Hematopoietic multipotent progenitor cell treated with erythropoietin and hydrocortisone succinate and interleukin-3 and kit ligand, for 8 days (in vitro differentiated cells): ENCODE measurements around the gene OR3A1.
"Not testable (repeated sequence)": the region's sequence is repeated elsewhere in the genome, so short reads cannot be mapped to it uniquely, and the experiment has no call there.

Experiments
- DNase-seq: peaks from one replicate; pipeline ENCODE4 v3.0.0-alpha.2; 2015

The OR3A1 gene, protein sequence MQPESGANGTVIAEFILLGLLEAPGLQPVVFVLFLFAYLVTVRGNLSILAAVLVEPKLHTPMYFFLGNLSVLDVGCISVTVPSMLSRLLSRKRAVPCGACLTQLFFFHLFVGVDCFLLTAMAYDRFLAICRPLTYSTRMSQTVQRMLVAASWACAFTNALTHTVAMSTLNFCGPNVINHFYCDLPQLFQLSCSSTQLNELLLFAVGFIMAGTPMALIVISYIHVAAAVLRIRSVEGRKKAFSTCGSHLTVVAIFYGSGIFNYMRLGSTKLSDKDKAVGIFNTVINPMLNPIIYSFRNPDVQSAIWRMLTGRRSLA

DNA sequence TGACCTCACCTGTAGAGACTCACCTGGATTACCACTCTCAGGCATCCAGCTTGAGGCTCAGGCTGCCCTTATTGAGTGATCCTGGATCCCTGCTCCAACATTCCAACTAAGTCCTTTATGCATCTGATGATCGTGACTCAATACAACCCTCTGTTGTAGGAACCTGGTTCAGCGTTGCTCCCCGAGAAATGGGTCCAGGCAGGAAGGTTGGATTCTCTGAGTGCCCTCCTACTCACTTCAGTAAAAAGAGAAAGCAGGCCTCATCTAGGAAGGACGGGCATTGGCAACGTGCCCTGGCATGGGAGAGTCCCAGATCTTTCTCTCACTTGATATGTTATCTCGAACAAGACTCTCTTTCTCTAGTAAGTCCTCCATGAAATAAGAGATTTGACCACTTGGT, at the start of gene OR3A1:
Gene OR3A1, minus strand, starts transcription at position 101 of the 400 bp plus-strand sequence. CDS start 5,778 bp downstream, outside the sequence.
- DNase-seq: no peak

DNA sequence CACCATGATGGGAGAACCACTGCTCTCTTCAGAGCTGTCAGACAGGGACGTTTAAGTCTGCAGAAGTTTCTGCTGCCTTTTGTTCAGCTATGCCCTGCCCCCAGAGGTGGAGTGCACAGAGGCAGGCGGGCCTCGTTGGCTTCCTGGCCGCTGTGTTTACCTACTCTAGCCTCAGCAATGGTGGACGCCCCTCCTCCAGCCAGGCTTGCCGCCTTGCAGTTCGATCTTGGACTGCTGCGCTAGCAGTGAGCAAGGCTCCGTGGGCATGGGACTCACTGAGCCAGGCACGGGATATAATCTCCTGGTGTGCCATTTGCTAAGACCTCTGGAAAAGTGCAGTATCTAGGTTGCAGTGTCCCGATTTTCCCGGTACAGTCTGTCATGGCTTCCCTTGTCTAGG, 44.6 kb upstream of the OR3A1 start:
- DNase-seq: not testable (repeated sequence)

DNA sequence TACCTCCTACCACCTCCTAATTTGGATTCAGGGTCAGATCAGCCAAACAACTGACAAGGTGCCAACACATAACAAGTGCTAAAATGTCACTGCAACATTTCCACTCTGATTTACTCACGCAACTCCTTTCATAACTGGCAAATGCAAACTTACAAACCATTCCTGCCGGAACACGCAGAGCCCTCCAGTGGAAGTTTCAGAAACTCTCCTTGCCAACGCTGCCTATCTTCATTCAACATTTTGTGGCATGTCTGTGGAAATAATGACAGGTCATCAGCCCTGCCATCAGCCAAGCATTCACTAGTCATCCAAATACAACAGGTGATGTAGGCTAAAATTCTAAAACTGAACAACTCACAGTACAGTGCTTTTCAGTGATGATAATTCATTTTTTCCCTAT, 37.7 kb upstream of the OR3A1 start:
- no peak for DNase-seq

DNA sequence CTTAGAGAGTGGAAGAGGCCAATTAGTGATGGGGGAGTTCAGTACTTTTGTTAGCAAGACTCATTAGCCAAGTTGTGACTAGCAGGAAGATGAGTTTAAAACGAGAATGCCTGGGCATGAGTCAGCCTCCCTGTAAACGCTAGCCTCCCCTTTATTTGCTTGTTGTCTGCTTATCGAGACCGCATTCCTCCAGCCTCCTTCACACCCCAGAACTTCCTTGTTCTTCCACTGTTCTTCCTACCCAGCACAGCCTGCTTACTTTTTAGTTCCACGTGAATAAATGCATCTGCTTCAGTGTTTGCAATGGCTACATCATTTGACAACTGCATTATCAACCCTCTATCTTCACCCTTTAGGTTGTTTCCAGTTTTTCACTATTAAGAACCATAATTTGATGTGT, 20.2 kb upstream of the OR3A1 start:
- DNase-seq: no peak

DNA sequence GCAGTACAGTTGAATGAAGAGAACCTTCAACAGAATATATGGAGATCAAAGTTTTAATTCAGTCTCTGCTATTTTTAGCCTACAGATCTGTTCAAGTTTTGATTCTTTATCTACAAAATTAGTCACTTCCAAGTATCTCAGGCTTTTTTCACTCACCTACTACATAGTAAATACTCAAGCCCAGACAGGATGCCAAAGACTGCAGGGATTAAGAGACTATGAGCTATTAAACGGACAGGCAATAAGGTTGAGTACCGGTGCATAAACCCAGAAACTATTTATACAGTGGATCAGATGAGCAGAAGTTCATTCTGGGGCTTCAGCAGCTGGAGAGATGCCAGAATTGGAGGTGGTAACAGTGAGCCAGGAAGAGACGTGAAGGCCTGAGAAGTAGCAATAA, 18.7 kb upstream of the OR3A1 start:
- no peak for DNase-seq

DNA sequence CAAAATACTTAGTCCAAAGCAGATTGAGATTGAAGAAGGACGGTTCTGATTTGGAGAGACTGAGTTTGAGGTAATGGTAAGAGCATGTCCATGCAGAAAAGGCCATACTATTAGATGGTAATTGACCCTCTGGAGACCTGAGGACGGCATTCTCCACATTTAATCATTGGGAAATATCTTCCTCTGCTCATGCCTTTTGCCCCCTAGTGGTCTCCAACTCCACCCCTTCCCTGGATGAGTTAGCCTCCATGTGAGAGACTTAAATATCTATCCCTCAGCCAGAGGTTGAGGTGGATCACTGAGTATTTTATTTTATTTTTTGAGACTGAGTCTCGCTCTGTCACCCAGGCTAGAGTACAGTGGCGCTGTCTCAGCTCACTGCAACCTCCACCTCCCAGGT, 10.4 kb upstream of the OR3A1 start:
- DNase-seq: no peak

DNA sequence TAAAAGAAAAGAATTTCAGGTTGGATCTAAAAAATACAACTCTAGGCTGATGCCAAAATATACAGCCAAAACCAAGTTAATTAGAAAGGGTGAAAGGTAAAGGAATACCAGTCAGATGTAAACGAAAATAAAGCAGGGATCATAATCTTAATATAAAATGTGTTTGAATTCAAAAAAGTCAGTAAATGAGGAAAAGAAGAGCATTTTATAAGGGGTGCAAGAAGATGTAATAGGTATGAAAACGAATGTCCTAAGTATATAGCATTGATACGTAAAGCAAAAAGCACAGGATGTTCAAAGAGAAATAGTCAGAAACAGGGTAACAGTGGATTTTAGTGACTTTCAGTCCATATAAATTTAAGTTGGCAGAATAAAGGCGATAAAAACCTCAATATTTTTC, 2.5 kb downstream of the OR3A1 start:
- DNase-seq: no peak

DNA sequence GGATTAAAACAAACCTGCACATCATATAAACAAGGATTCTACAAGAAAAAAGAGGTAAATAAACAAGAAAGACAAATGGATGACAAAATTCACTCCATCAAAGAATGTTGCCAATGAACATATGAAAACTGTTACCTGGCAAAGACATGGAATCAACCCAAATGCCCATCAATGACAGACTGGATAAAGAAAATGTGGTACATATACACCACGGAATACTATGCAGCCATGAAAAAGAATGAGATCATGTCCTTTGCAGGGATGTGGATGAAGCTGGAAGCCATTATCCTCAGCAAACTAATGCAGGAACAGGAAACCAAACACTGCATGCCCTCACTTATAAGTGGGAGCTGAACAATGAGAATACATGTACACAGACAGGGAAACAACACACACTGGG, 4.6 kb downstream of the OR3A1 start:
- DNase-seq: not testable (repeated sequence)

DNA sequence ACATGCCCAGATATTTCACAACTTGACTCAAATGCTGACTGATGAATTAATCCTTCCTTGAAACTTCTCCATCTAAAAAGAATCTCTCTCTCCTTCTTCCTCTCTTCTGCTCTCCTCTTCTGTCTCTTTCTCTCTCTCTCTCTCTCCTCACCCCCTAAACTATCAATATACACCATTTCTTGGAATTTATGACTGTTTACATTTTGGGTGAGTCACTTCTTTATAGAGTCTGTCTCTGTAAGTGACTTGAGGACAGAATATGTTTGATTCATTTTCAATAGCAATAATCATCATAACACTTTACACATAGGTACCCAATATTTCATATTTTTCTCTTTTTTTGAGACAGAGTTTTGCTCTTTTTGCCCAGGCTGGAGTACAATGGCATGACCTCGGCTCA, 15.3 kb downstream of the OR3A1 start:
- no peak for DNase-seq

DNA sequence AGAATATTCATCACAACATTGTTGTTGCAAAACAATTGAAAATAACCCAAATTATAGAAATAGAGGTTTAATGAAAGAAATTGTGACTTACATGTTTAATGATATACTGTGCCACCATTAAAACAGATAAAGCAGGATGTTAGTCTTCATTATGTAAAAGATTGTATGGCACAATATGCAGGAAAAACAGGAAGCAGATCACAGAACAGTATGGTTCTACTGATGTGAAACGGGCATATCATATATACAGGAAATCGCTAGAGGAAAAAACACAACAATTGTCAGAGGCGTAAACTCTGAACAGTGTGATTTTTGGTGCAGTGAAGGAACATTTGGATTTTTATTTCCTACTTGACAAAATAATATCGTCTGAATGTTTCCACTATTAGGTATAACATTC, 22.0 kb downstream of the OR3A1 start:
- DNase-seq: no peak

DNA sequence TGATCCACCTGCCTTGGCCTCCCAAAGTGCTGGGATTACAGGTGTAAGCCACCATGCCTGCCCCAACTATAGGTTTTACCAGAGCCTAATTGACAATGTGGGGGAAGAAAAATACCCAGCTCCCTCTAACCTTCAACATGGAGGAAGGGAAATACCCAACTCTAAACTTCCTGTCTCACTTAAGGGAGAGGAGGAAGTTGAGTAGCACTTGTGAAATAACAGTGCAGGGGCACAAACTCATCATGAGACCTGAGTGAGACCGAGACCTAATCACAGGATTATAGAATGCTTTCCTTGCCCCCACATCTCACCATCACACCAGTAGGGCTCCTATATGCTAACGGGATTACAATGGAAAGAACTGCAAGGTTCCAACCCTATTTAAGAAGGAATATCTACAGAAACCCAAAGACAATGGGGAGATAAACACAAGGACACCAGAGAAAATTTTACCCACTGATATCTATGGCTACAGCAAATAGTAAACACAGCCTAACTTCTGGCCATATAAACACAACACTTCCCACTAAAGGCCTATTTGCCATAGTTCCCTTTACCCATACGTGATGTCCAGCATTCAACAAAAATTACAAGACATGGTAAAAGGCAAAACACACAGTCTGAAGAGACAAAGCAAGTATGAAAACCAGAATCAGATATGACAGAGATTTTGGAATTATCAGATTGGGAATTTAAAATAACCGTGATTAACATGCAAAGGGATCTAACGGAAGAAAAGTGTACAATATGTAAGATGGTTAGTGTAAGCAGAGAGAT, 26.9 kb downstream of the OR3A1 start:
- DNase-seq: no peak

DNA sequence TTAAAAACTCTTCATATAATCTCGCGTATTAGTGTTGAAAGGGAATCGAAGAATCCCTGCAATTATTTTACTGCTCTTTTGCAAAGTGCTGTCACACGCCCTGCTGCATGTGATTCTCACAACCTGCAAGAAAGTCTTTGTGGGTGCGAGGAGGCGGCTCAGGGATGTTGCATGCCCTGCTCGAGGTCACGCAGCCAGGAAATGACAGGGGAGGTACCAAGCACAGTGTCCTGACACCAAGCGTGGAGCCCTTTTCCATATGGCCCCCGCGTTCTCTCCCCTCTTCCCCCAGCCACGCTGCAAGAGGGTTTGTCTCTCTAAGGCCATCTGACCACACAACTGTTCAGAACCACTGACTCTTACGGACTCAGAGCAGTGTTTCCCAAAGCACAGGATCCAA, 37.6 kb downstream of the OR3A1 start:
- no peak for DNase-seq

DNA sequence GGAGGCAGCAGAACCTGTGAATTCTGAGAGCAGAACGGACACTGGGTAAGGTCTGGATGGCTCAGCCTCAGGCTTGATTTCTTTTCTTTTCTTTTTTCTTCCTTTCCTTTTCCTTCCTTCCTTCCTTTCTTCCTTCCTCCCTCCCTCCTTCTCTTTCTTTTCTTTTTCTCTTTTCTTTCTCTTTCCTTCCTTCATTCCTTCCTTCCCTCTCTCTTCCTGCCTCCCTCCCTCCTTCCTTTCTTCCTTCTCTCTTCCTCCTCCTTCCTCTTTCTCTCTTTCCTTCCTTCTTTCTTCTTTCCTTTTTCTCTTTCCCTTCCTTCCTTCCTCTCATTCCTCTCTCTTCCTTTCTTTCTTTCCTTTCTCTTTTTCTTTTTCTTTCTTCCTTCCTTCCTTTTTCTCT, 38.0 kb downstream of the OR3A1 start:
- DNase-seq: no peak

DNA sequence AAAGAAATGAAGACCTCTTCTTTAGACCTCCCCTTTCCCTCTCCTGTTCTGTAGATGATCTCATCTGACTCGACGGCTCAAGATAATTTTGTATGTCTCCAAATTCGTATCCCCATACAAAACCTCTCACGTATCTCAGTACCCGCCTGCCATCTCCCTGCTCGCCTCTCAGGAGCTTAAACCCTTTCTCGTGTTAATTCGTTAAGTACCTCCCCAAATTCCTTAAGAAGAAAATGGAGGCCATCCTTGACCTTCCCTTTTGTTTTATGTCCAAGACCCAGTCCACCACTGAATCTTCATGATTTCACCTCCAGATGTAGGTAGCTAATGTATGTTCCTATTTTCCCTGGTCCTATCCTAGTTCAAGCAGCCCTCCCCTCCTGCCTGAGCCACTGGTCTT, 41.6 kb downstream of the OR3A1 start:
- no peak for DNase-seq

DNA sequence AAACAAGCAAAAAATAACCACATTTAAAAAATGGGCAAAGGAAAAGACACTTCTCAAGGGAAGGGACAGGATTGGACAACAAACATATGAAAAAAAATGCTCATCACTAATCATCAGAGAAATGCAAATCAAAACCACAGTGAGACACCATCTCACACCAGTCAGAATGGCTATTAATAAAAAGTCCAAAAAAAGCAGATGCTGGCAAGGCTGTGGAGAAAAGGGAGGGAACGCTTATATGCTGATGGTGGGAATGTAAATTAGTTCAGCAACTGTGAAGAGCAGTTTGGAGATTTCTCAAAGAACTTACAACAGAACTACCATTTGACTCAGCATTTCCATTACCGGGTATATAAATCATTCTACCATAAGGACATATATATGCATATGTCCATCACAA, 49.1 kb downstream of the OR3A1 start:
- DNase-seq: not testable (repeated sequence)

DNA sequence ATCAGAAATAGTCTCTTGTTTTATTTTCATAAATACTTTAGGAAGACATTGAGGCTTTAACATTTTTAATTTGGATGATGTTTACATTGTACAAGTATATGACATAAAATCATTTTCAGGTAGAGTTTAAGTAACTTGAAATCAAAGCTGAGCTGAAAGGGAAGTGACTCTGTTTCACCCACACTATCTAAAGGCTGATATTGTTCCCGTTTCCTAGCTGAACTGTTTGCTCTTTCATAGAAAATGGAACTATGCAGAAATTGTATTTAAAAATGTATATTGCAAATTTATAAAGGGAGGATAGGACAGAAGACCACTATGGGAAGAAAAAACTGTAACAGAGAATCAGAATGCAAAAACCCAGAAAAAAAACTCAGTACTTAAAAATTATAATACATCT, 53.3 kb downstream of the OR3A1 start:
- DNase-seq: not testable (repeated sequence)

DNA sequence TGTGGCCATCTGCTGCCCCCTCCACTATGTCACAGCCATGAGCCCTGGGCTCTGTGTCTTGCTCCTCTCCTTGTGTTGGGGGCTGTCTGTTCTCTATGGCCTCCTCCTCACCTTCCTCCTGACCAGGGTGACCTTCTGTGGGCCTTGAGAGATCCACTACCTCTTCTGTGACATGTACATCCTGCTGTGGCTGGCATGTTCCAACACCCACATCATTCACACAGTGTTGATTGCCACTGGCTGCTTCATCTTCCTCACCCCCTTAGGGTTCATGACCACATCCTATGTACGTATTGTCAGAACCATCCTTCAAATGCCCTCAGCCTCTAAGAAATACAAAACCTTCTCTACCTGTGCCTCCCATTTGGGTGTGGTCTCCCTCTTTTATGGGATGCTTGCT, 57.1 kb downstream of the OR3A1 start:
- DNase-seq: not testable (repeated sequence)
